Measurements from ENCODE around the gene ATP5PB.

DNA sequence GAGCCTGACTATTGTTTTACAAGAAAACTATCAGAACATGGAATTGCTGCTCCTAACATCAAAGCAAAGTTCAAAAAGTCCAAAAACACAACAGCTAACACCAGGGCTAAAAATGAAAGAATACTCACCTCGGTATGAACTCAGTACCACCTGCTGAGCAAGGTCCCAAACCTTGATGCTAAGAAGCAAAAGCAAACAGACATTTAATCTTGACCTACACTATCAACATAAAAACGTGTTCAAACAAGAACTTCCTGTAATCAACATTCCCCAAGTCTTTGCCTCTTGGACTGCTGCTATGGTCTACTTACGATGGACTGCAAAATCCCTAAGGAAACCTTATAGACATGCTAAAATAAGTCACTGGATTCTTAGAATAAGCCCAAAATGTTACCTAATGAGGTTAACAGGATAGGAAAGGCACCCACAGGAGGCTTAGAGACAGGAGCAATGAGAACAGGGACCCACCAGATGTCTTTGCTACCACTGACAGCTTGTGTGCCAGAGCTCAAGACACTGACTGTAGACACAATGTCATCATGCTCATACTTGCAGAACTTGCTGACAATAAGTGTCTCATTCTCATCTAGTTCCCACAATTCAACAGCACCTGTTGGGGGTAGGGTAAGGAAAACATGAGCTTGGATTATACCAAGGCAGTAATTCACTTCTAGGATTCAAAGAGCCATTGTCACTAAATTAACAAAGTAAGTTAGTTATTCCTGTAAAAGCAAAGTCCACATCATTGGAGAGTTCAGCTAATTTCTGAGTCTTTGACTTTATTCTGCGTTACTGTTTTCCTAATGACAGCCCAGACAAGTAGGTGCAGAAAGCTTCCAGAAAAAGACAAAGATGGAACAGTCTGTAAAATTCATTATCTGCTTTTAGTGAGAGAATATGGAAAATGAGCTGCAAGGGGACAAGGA lies 2.0 kb upstream of the ATP5PB start:
- TF ChIP-seq, protein P1, sequence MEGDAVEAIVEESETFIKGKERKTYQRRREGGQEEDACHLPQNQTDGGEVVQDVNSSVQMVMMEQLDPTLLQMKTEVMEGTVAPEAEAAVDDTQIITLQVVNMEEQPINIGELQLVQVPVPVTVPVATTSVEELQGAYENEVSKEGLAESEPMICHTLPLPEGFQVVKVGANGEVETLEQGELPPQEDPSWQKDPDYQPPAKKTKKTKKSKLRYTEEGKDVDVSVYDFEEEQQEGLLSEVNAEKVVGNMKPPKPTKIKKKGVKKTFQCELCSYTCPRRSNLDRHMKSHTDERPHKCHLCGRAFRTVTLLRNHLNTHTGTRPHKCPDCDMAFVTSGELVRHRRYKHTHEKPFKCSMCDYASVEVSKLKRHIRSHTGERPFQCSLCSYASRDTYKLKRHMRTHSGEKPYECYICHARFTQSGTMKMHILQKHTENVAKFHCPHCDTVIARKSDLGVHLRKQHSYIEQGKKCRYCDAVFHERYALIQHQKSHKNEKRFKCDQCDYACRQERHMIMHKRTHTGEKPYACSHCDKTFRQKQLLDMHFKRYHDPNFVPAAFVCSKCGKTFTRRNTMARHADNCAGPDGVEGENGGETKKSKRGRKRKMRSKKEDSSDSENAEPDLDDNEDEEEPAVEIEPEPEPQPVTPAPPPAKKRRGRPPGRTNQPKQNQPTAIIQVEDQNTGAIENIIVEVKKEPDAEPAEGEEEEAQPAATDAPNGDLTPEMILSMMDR (IDR thresholded peaks at IDR 0.05; ENCODE audit: poor library complexity, severe bottlenecking), result no peak
- no peak for TF ChIP-seq TAF1 (IDR thresholded peaks at IDR 0.05; ENCODE audit: low read depth)
- TF ChIP-seq POLR2AphosphoS5 (IDR thresholded peaks at IDR 0.05), result no peak
- TF ChIP-seq, protein P2, sequence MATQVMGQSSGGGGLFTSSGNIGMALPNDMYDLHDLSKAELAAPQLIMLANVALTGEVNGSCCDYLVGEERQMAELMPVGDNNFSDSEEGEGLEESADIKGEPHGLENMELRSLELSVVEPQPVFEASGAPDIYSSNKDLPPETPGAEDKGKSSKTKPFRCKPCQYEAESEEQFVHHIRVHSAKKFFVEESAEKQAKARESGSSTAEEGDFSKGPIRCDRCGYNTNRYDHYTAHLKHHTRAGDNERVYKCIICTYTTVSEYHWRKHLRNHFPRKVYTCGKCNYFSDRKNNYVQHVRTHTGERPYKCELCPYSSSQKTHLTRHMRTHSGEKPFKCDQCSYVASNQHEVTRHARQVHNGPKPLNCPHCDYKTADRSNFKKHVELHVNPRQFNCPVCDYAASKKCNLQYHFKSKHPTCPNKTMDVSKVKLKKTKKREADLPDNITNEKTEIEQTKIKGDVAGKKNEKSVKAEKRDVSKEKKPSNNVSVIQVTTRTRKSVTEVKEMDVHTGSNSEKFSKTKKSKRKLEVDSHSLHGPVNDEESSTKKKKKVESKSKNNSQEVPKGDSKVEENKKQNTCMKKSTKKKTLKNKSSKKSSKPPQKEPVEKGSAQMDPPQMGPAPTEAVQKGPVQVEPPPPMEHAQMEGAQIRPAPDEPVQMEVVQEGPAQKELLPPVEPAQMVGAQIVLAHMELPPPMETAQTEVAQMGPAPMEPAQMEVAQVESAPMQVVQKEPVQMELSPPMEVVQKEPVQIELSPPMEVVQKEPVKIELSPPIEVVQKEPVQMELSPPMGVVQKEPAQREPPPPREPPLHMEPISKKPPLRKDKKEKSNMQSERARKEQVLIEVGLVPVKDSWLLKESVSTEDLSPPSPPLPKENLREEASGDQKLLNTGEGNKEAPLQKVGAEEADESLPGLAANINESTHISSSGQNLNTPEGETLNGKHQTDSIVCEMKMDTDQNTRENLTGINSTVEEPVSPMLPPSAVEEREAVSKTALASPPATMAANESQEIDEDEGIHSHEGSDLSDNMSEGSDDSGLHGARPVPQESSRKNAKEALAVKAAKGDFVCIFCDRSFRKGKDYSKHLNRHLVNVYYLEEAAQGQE (IDR thresholded peaks at IDR 0.05; ENCODE audit: borderline replicate concordance), result no peak
- no peak for TF ChIP-seq RAD21 (conservative IDR thresholded peaks at IDR 0.05)
- TF ChIP-seq SMC3 (conservative IDR thresholded peaks at IDR 0.05; ENCODE audit: poor library complexity), result no peak
- TF ChIP-seq EP300 (conservative IDR thresholded peaks at IDR 0.05; ENCODE audit: poor library complexity, severe bottlenecking), result no peak
- no peak for TF ChIP-seq EZH2 (IDR thresholded peaks at IDR 0.05; ENCODE audit: borderline replicate concordance, insufficient read depth, low read length, poor library complexity, severe bottlenecking)
